HepG2 (cell line): ENCODE results near the gene PCAT6. TPM values are rescaled to one million over a fixed set of nuclear protein-coding genes. Genes with fewer than 3 reads are reported as not detected.
A peak's percentile ranks its signal among the peaks of the same experiment; 100 is the strongest.

Experiments
- ATRX ChIP-seq: sonication (generic); formaldehyde crosslinking; IDR thresholded peaks from 2 replicates; pipeline ENCODE4 v1.4.0; 2020; ENCODE audit warnings: missing genetic modification reagents, borderline replicate concordance
- CBX5 ChIP-seq: sonication (generic); formaldehyde crosslinking; IDR thresholded peaks from 2 replicates; pipeline ENCODE4 v1.4.0; 2020; ENCODE audit warnings: missing genetic modification reagents, borderline replicate concordance
- FOXA1 ChIP-seq, 2 experiments: fragments of 450-650 bp in 1 of 2; sonication (generic) in 1 of 2; formaldehyde crosslinking in 1 of 2; IDR thresholded peaks; 2 replicates each; pipeline versions ENCODE4 v1.4.0 to v1.6.1; 2016 to 2020; ENCODE audit warnings: missing genetic modification reagents in 1 of 2
- FOXO1 ChIP-seq: sonication (generic); formaldehyde crosslinking; IDR thresholded peaks from 2 replicates; pipeline ENCODE4 v1.4.0; 2020; ENCODE audit warnings: missing genetic modification reagents
- HNF4A ChIP-seq: sonication (generic); formaldehyde crosslinking; IDR thresholded peaks from 2 replicates; pipeline ENCODE4 v1.4.0; 2020; ENCODE audit warnings: missing genetic modification reagents
- HOXA3 ChIP-seq: sonication (generic); formaldehyde crosslinking; IDR thresholded peaks from 2 replicates; pipeline ENCODE4 v1.5.0; 2020; ENCODE audit warnings: missing genetic modification reagents
- HOXD1 ChIP-seq: sonication (generic); formaldehyde crosslinking; IDR thresholded peaks from 2 replicates; pipeline ENCODE4 v1.5.0; 2020; ENCODE audit warnings: missing genetic modification reagents
- KAT8 ChIP-seq: IDR thresholded peaks from 2 replicates; pipeline ENCODE4 v1.6.1; 2016; ENCODE audit warnings: missing genetic modification reagents, missing compliant biosample characterization
- NR2F6 ChIP-seq, 2 experiments: IDR thresholded peaks; 2 replicates each; pipeline ENCODE4 v1.6.1; 2016; ENCODE audit warnings: antibody characterized with exemption in 1 of 2, mild to moderate bottlenecking in 1 of 2
- SIN3A ChIP-seq: IDR thresholded peaks from 2 replicates; pipeline ENCODE4 v1.6.1; 2011; ENCODE audit warnings: low read depth, mild to moderate bottlenecking, control low read depth, low read length, borderline replicate concordance
- SIN3B ChIP-seq: fragments of 150-350 bp; IDR thresholded peaks from 2 replicates; pipeline ENCODE4 v1.6.1; 2014; ENCODE audit warnings: low read length
- SMC3 ChIP-seq: IDR thresholded peaks from 2 replicates; pipeline ENCODE4 v1.6.1; 2011; ENCODE audit warnings: low read length, improper control_type of control experiment
- SP1 ChIP-seq, 2 experiments: fragments of 450-650 bp in 1 of 2; sonication (generic) in 1 of 2; formaldehyde crosslinking in 1 of 2; IDR thresholded peaks; 2 replicates each; pipeline versions ENCODE4 v1.4.0 to v1.6.1; 2016 to 2020; ENCODE audit warnings: missing genetic modification reagents in 1 of 2
- YY1 ChIP-seq: IDR thresholded peaks from 2 replicates; pipeline ENCODE4 v1.6.1; 2011; ENCODE audit warnings: low read length, low read depth, moderate library complexity, mild to moderate bottlenecking; ENCODE audit not compliant: insufficient read depth, insufficient replicate concordance
- ZBTB38 ChIP-seq: sonication (generic); formaldehyde crosslinking; IDR thresholded peaks from 2 replicates; pipeline ENCODE4 v1.5.1; 2020; ENCODE audit warnings: mild to moderate bottlenecking, missing genetic modification reagents
- ZNF547 ChIP-seq: sonication (generic); formaldehyde crosslinking; IDR thresholded peaks from 2 replicates; pipeline ENCODE4 v1.5.1; 2020; ENCODE audit warnings: mild to moderate bottlenecking, missing genetic modification reagents
- ZNF761 ChIP-seq: sonication (generic); formaldehyde crosslinking; conservative IDR thresholded peaks from 2 replicates; pipeline ENCODE4 v1.4.0; 2020; ENCODE audit warnings: mild to moderate bottlenecking, missing genetic modification reagents
- polyA plus RNA-seq, 8 experiments: library from polyadenylated mRNA; depleted of rRNA in 3 of 8; stranded (reverse) in 7 of 8; unstranded in 1 of 8; fragments of >200 nt; fragmentation: Illumina TruSeq in 4 of 8; extraction: Trizol in 4 of 8; gene quantifications; 2 replicates each; pipeline versions ENCODE4 v1.2.1 to v1.2.3, GENCODE V29; 2011 to 2016; ENCODE audit warnings: low read depth in 4 of 8, missing spikeins in 1 of 8, mixed read lengths in 1 of 8; ENCODE audit not compliant: insufficient read depth in 1 of 8
- total RNA-seq, 5 experiments: library from RNA; depleted of rRNA; stranded (reverse); fragments of >200 nt; fragmentation: Illumina TruSeq; extraction: Trizol; gene quantifications; 2 replicates each; pipeline ENCODE4 v1.2.3, GENCODE V29; 2016; ENCODE audit warnings: low read depth in 1 of 5
- TF ChIP-seq, protein P1 (sequence below): IDR thresholded peaks from 2 replicates; pipeline ENCODE4 v1.6.1; 2018; ENCODE audit warnings: missing genetic modification reagents
- TF ChIP-seq, protein P2 (sequence below): sonication (generic); formaldehyde crosslinking; IDR thresholded peaks from 2 replicates; pipeline ENCODE4 v1.5.0; 2020; ENCODE audit warnings: mild to moderate bottlenecking, missing genetic modification reagents
- TF ChIP-seq, protein P3 (sequence below): sonication (generic); formaldehyde crosslinking; IDR thresholded peaks from 2 replicates; pipeline ENCODE4 v1.5.0; 2020; ENCODE audit warnings: missing genetic modification reagents, mild to moderate bottlenecking, borderline replicate concordance

The PCAT6 gene
- total and polyA plus RNA-seq, 2 of the 13 experiments (the other 11 are each of a cell fraction or from before 2014, with no cell fraction given): 0.60 to 4.4 TPM

DNA sequence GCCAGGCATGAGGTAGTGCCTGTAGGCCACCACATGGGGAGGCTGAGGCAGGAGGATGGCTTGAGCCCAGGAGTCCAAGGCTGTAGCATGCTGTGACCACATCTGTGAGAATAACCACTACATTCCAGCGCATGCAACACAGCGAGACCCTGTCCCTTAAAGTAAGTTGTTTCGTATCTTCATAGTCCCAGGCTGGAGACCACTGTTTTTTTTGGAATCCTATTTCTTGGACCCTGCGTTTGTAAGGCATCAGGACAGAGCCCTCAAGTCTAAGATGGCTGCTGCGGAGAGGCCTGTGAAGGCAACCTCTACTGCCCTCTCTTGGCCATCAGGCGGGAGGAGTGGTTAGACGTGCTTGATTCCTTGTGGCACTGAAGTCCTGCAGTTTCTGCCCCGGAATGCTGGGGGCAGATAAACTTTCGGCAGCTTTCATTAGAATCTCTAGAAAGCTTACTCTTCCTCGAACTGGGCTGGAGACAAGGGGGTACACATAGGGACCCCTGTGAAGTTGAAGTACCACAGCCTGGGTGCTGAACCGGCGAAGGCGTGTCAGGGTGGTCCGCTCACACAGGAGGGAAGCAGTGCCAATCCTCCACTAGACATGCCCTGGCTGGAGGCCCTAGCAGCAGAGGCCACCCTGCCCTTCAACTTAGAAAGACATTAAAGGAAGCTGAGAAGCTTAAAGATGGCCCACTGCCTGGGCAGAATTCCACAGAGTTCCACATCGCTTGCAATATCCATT lies 41.6 kb downstream of the PCAT6 start (continued):
- TF ChIP-seq, protein P1, sequence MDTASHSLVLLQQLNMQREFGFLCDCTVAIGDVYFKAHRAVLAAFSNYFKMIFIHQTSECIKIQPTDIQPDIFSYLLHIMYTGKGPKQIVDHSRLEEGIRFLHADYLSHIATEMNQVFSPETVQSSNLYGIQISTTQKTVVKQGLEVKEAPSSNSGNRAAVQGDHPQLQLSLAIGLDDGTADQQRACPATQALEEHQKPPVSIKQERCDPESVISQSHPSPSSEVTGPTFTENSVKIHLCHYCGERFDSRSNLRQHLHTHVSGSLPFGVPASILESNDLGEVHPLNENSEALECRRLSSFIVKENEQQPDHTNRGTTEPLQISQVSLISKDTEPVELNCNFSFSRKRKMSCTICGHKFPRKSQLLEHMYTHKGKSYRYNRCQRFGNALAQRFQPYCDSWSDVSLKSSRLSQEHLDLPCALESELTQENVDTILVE (CRISPR knock-in tag): no peak
- TF ChIP-seq SP1 (IDR thresholded peaks at IDR 0.05) (no peak), SP1 (CRISPR knock-in tag; IDR thresholded peaks at IDR 0.05) (no peak), YY1 (peak; percentile 87), FOXO1 (no peak), ATRX (no peak), FOXA1 (IDR thresholded peaks at IDR 0.05) (no peak), FOXA1 (CRISPR knock-in tag; IDR thresholded peaks at IDR 0.05) (no peak), SMC3 (peak; percentile 36; the same call in 1 of the 2 replicates), HNF4A (CRISPR knock-in tag) (no peak), SIN3A (no peak), ZNF761 (no peak), HOXD1 (no peak), ZBTB38 (CRISPR knock-in tag) (peak; percentile 87), NR2F6 (IDR thresholded peaks at IDR 0.05) (no peak), NR2F6 (CRISPR knock-in tag; IDR thresholded peaks at IDR 0.05) (no peak), ZNF547 (CRISPR knock-in tag) (no peak), HOXA3 (CRISPR knock-in tag) (0 out of 2 replicates have a peak, but pooled peaks have one; percentile 24), KAT8 (CRISPR knock-in tag) (0 out of 2 replicates have a peak, but pooled peaks have one; percentile 30), CBX5 (CRISPR knock-in tag) (no peak), SIN3B (no peak)
- TF ChIP-seq, protein P2, sequence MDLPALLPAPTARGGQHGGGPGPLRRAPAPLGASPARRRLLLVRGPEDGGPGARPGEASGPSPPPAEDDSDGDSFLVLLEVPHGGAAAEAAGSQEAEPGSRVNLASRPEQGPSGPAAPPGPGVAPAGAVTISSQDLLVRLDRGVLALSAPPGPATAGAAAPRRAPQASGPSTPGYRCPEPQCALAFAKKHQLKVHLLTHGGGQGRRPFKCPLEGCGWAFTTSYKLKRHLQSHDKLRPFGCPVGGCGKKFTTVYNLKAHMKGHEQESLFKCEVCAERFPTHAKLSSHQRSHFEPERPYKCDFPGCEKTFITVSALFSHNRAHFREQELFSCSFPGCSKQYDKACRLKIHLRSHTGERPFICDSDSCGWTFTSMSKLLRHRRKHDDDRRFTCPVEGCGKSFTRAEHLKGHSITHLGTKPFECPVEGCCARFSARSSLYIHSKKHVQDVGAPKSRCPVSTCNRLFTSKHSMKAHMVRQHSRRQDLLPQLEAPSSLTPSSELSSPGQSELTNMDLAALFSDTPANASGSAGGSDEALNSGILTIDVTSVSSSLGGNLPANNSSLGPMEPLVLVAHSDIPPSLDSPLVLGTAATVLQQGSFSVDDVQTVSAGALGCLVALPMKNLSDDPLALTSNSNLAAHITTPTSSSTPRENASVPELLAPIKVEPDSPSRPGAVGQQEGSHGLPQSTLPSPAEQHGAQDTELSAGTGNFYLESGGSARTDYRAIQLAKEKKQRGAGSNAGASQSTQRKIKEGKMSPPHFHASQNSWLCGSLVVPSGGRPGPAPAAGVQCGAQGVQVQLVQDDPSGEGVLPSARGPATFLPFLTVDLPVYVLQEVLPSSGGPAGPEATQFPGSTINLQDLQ (CRISPR knock-in tag): no peak
- TF ChIP-seq, protein P3, sequence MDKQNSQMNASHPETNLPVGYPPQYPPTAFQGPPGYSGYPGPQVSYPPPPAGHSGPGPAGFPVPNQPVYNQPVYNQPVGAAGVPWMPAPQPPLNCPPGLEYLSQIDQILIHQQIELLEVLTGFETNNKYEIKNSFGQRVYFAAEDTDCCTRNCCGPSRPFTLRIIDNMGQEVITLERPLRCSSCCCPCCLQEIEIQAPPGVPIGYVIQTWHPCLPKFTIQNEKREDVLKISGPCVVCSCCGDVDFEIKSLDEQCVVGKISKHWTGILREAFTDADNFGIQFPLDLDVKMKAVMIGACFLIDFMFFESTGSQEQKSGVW: no peak
- TF ChIP-seq, all 625 proteins: peak for 10
